K562 (cell line): ENCODE results near the gene ACTR5. TPM values are rescaled to one million over a fixed set of nuclear protein-coding genes. Genes with fewer than 3 reads are reported as not detected.

ENCODE experiments used
- ARNT ChIP-seq, 2 experiments: fragments of 450-650 bp; IDR thresholded peaks; 2 replicates each; pipeline ENCODE4 v1.6.1; 2016; ENCODE audit warnings: mild to moderate bottlenecking in 1 of 2
- DNMT1 ChIP-seq: fragments of 450-650 bp; IDR thresholded peaks from 2 replicates; pipeline ENCODE4 v1.6.1; 2016; ENCODE audit warnings: antibody characterized with exemption, mild to moderate bottlenecking
- EZH2 ChIP-seq: IDR thresholded peaks from 2 replicates; pipeline ENCODE4 v1.6.1; 2012; ENCODE audit warnings: low read depth, mild to moderate bottlenecking, inconsistent platforms, low read length, borderline replicate concordance
- FOXK1 ChIP-seq: sonication (generic); formaldehyde crosslinking; IDR thresholded peaks from 2 replicates; pipeline ENCODE4 v1.8.0; 2022; ENCODE audit warnings: missing genetic modification reagents, mild to moderate bottlenecking, borderline replicate concordance
- HNRNPUL1 ChIP-seq: fragments of 200-400 bp; formaldehyde crosslinking; IDR thresholded peaks from 2 replicates; pipeline ENCODE4 v1.6.1; 2017; ENCODE audit warnings: low read length
- JUN ChIP-seq, 2 experiments: sonication (generic) in 1 of 2; formaldehyde crosslinking in 1 of 2; IDR thresholded peaks; 2 replicates each; pipeline versions ENCODE4 v1.6.1 to v1.8.0; 2012 to 2022; ENCODE audit warnings: borderline replicate concordance in 2 of 2, mild to moderate bottlenecking in 2 of 2, improper control_type of control experiment in 1 of 2, low read depth in 1 of 2, low read length in 1 of 2, missing genetic modification reagents in 1 of 2
- NONO ChIP-seq, 2 experiments: fragments of 200-400 bp in 1 of 2; fragments of 450-650 bp in 1 of 2; formaldehyde crosslinking in 1 of 2; IDR thresholded peaks; 2 replicates each; pipeline ENCODE4 v1.6.1; 2017; ENCODE audit warnings: low read depth in 2 of 2, mild to moderate bottlenecking in 2 of 2, moderate library complexity in 2 of 2, low read length in 1 of 2
- NR2C2 ChIP-seq, 2 experiments: fragments of 200-800 bp in 1 of 2; sonication (Bioruptor generic) in 1 of 2; sonication (generic) in 1 of 2; formaldehyde crosslinking in 1 of 2; IDR thresholded peaks; 2 replicates each; pipeline versions ENCODE4 v1.6.1 to v1.8.0; 2016 to 2022; ENCODE audit warnings: mild to moderate bottlenecking in 1 of 2, missing compliant biosample characterization in 1 of 2, missing genetic modification characterization in 1 of 2, missing genetic modification reagents in 1 of 2
- PCBP1 ChIP-seq: fragments of 200-400 bp; formaldehyde crosslinking; IDR thresholded peaks from 2 replicates; pipeline ENCODE4 v1.6.1; 2018; ENCODE audit warnings: mild to moderate bottlenecking, low read depth, low read length; ENCODE audit not compliant: poor library complexity, severe bottlenecking
- PHF8 ChIP-seq: fragments of 200-600 bp; sonication (generic); IDR thresholded peaks from 2 replicates; pipeline ENCODE4 v1.6.1; 2012; ENCODE audit warnings: mixed run types, mild to moderate bottlenecking, inconsistent platforms, low read length, moderate library complexity, borderline replicate concordance
- POLR2B ChIP-seq: fragments of 450-650 bp; IDR thresholded peaks from 2 replicates; pipeline ENCODE4 v1.6.1; 2018; ENCODE audit warnings: low read depth; ENCODE audit not compliant: partially characterized antibody
- SMARCB1 ChIP-seq: IDR thresholded peaks from 2 replicates; pipeline ENCODE4 v1.6.1; 2011; ENCODE audit warnings: improper control_type of control experiment, low read depth; ENCODE audit not compliant: insufficient read length
- SP2 ChIP-seq: IDR thresholded peaks from 2 replicates; pipeline ENCODE4 v1.6.1; 2011; ENCODE audit warnings: mild to moderate bottlenecking, low read depth, low read length, moderate library complexity; ENCODE audit not compliant: poor library complexity, severe bottlenecking; ENCODE audit errors: extremely low read depth
- TAF1 ChIP-seq: IDR thresholded peaks from 2 replicates; pipeline ENCODE4 v1.6.1; 2011; ENCODE audit warnings: mild to moderate bottlenecking, low read length, moderate library complexity; ENCODE audit not compliant: insufficient read depth, control insufficient read depth, severe bottlenecking; ENCODE audit errors: extremely low read depth
- TRIM24 ChIP-seq, 2 experiments: fragments of 450-650 bp; IDR thresholded peaks; 2 replicates each; pipeline ENCODE4 v1.6.1; 2016
- XRCC3 ChIP-seq: fragments of 450-650 bp; IDR thresholded peaks from 2 replicates; pipeline ENCODE4 v1.6.1; 2017; ENCODE audit warnings: mild to moderate bottlenecking, moderate library complexity
- ZC3H11A ChIP-seq: IDR thresholded peaks from 2 replicates; pipeline ENCODE4 v1.6.1; 2012; ENCODE audit warnings: low read depth, low read length, improper control_type of control experiment
- ZC3H8 ChIP-seq: fragments of 450-650 bp; IDR thresholded peaks from 2 replicates; pipeline ENCODE4 v1.6.1; 2017
- ZNF347 ChIP-seq: fragments of 450-650 bp; formaldehyde crosslinking; IDR thresholded peaks from 2 replicates; pipeline ENCODE4 v1.4.0; 2020; ENCODE audit warnings: low read depth, mild to moderate bottlenecking, moderate library complexity
- ZNF699 ChIP-seq: fragments of 250-450 bp; sonication (Bioruptor Pico); IDR thresholded peaks from 2 replicates; pipeline ENCODE4 v1.8.0; 2021; ENCODE audit warnings: mild to moderate bottlenecking, moderate library complexity; ENCODE audit not compliant: insufficient replicate concordance
- polyA plus RNA-seq, 8 experiments: library from polyadenylated mRNA; depleted of rRNA in 4 of 8; stranded (reverse) in 5 of 8; unstranded in 3 of 8; fragments of >200 nt; fragmentation: Nextera tagmentation in 2 of 8; fragmentation: Illumina TruSeq in 1 of 8; extraction: Ambion mirVana in 2 of 8; extraction: Trizol in 1 of 8; gene quantifications; 2 replicates each; pipeline versions ENCODE4 v1.2.1 to v1.2.3, GENCODE V29; 2011 to 2014; ENCODE audit warnings: inconsistent platforms in 1 of 8, missing spikeins in 1 of 8
- total RNA-seq, 7 experiments: library from RNA; depleted of rRNA in 6 of 7; stranded (reverse); fragments of >200 nt in 6 of 7; fragmentation: Illumina TruSeq in 2 of 7; extraction: Trizol in 2 of 7; gene quantifications; 2 replicates each; pipeline versions ENCODE4 v1.2.1 to v1.2.3, GENCODE V29; 2011 to 2021; ENCODE audit warnings: low replicate concordance in 1 of 7
- TF ChIP-seq, protein P1 (sequence below), 2 experiments: fragments of 450-650 bp; IDR thresholded peaks; 2 replicates each; pipeline ENCODE4 v1.6.1; 2018; ENCODE audit warnings: mild to moderate bottlenecking in 2 of 2, low read depth in 1 of 2; ENCODE audit not compliant: partially characterized antibody in 2 of 2
- TF ChIP-seq, protein P2 (sequence below), 2 experiments: IDR thresholded peaks; 2 replicates each; pipeline ENCODE4 v1.6.1; 2012; ENCODE audit warnings: improper control_type of control experiment in 2 of 2, low read depth in 2 of 2, low read length in 2 of 2, borderline replicate concordance in 1 of 2

Gene ACTR5
- total and polyA plus RNA-seq, 9 of the 15 experiments (the other 6 are each of a cell fraction or from before 2014, with no cell fraction given) = 0.93 to 18.8 (median 12.9) TPM

DNA sequence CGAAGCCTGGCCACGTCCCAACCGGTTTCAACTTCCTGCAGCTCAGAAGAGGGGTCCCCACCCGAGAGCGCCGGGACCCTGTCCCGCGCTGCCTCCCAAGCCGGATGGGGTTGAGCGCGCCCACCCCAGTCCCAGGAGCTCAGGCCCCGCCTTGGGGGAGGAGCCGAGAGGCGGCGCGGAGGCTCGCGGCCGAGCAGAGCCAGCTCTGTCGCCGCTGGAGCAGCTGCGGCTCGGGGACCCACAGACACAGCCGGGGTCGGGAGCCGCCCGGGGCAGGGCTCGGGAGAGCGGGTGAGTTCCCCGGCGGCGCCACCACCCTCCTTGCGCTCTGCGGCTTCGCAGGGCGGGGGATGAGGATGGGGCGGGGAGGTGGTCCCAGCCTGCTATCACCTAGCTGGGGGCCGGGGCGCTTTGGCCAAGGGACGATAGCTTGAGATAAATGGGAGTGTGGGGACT, 57.3 kb downstream of the ACTR5 start, which contains the start of gene PPP1R16B (continued):
- TF ChIP-seq PCBP1 = no peak
- TF ChIP-seq HNRNPUL1 = no peak
- no peak for TF ChIP-seq SMARCB1
- TF ChIP-seq ARNT (IDR thresholded peaks at IDR 0.05) = no peak
- TF ChIP-seq NONO (IDR thresholded peaks at IDR 0.05; ENCODE audit: low read depth in 2 of 2, low read length in 1 of 2) = peak in 1 of 2 experiments; percentile 49; a peak in 1 of 4 replicates
- TF ChIP-seq PHF8 = peak; percentile 62; the same call in 1 of the 2 replicates
- TF ChIP-seq FOXK1 (CRISPR knock-in tag) = no peak
- TF ChIP-seq TRIM24 (IDR thresholded peaks at IDR 0.05) = no peak
- no peak for TF ChIP-seq EZH2
- TF ChIP-seq POLR2B = peak; percentile 55
- peak; percentile 59 for TF ChIP-seq TAF1
- TF ChIP-seq ZNF347 = no peak
- TF ChIP-seq ZNF699 (CRISPR knock-in tag) = no peak
- no peak for TF ChIP-seq ZC3H11A
- TF ChIP-seq ZC3H8 = no peak
- no peak for TF ChIP-seq SP2
- no peak for TF ChIP-seq XRCC3
- TF ChIP-seq JUN (IDR thresholded peaks at IDR 0.05; ENCODE audit: borderline replicate concordance, low read depth, low read length) = no peak
- no peak for TF ChIP-seq JUN (CRISPR knock-in tag; IDR thresholded peaks at IDR 0.05; ENCODE audit: borderline replicate concordance)
- no peak for TF ChIP-seq DNMT1
- TF ChIP-seq, protein P1, sequence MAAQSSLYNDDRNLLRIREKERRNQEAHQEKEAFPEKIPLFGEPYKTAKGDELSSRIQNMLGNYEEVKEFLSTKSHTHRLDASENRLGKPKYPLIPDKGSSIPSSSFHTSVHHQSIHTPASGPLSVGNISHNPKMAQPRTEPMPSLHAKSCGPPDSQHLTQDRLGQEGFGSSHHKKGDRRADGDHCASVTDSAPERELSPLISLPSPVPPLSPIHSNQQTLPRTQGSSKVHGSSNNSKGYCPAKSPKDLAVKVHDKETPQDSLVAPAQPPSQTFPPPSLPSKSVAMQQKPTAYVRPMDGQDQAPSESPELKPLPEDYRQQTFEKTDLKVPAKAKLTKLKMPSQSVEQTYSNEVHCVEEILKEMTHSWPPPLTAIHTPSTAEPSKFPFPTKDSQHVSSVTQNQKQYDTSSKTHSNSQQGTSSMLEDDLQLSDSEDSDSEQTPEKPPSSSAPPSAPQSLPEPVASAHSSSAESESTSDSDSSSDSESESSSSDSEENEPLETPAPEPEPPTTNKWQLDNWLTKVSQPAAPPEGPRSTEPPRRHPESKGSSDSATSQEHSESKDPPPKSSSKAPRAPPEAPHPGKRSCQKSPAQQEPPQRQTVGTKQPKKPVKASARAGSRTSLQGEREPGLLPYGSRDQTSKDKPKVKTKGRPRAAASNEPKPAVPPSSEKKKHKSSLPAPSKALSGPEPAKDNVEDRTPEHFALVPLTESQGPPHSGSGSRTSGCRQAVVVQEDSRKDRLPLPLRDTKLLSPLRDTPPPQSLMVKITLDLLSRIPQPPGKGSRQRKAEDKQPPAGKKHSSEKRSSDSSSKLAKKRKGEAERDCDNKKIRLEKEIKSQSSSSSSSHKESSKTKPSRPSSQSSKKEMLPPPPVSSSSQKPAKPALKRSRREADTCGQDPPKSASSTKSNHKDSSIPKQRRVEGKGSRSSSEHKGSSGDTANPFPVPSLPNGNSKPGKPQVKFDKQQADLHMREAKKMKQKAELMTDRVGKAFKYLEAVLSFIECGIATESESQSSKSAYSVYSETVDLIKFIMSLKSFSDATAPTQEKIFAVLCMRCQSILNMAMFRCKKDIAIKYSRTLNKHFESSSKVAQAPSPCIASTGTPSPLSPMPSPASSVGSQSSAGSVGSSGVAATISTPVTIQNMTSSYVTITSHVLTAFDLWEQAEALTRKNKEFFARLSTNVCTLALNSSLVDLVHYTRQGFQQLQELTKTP (IDR thresholded peaks at IDR 0.05; ENCODE audit: low read depth in 1 of 2, partially characterized antibody in 2 of 2) = no peak
- TF ChIP-seq, protein P2, sequence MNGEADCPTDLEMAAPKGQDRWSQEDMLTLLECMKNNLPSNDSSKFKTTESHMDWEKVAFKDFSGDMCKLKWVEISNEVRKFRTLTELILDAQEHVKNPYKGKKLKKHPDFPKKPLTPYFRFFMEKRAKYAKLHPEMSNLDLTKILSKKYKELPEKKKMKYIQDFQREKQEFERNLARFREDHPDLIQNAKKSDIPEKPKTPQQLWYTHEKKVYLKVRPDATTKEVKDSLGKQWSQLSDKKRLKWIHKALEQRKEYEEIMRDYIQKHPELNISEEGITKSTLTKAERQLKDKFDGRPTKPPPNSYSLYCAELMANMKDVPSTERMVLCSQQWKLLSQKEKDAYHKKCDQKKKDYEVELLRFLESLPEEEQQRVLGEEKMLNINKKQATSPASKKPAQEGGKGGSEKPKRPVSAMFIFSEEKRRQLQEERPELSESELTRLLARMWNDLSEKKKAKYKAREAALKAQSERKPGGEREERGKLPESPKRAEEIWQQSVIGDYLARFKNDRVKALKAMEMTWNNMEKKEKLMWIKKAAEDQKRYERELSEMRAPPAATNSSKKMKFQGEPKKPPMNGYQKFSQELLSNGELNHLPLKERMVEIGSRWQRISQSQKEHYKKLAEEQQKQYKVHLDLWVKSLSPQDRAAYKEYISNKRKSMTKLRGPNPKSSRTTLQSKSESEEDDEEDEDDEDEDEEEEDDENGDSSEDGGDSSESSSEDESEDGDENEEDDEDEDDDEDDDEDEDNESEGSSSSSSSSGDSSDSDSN (IDR thresholded peaks at IDR 0.05; ENCODE audit: borderline replicate concordance in 1 of 2, low read depth in 2 of 2, low read length in 2 of 2) = peak in 1 of 2 experiments; percentile 43; a peak in 1 of 4 replicates
- no peak for TF ChIP-seq NR2C2 (CRISPR knock-in tag; IDR thresholded peaks at IDR 0.05)
- 0 out of 2 replicates have a peak, but pooled peaks have one; percentile 2 for TF ChIP-seq NR2C2 (tag; IDR thresholded peaks at IDR 0.05)
